HL-60/S4 treated with phorbol 12-myristate 13-acetate at 8.2 ng/mL for 4 days and 3 days (cell line): Measurements from ENCODE around the gene TBC1D2.
"Not testable (repeated sequence)": the region's sequence is repeated elsewhere in the genome, so short reads cannot be mapped to it uniquely, and the experiment has no call there.

Experiments used
- in situ Hi-C: fragments of 300-500 bp; cut with MboI; formaldehyde crosslinking; loops from 2 replicates; pipeline ENCODE4 v1.15.0; 2022; ENCODE audit warnings: low sequenced_read_pairs

The TBC1D2 gene

GRCh38 chr9:98255578-98256296 lies at the start of gene TBC1D2:
Gene TBC1D2, minus strand, starts transcription at chr9:98255649. Its CDS starts 108 bp downstream, at chr9:98255541.
- in situ Hi-C loops, result no loop called here

- in situ Hi-C loops, result no loop called here
These were observed 48.9 kb upstream of the TBC1D2 start for GRCh38 chr9:98304381-98304780.

GRCh38 chr9:98303633-98304125 lies 48.2 kb upstream of the TBC1D2 start:
- in situ Hi-C loops, result no loop called here

- in situ Hi-C loops, result no loop called here
These were observed 47.6 kb upstream of the TBC1D2 start for GRCh38 chr9:98302938-98303632.

- in situ Hi-C loops, result no loop called here
These were observed 46.7 kb upstream of the TBC1D2 start for GRCh38 chr9:98302150-98302549.

GRCh38 chr9:98300611-98301010 lies 45.2 kb upstream of the TBC1D2 start:
- in situ Hi-C loops, result no loop called here

- in situ Hi-C loops, result no loop called here
These were observed 43.0 kb upstream of the TBC1D2 start for GRCh38 chr9:98298476-98298875.

- in situ Hi-C loops, result no loop called here
These were observed 40.4 kb upstream of the TBC1D2 start for GRCh38 chr9:98295824-98296223.

- in situ Hi-C loops, result no loop called here
These were observed 36.4 kb upstream of the TBC1D2 start for GRCh38 chr9:98291820-98292219.

- in situ Hi-C loops, result no loop called here
These were observed 35.0 kb upstream of the TBC1D2 start for GRCh38 chr9:98290411-98290810.

- in situ Hi-C loops, result no loop called here
These were observed 34.3 kb upstream of the TBC1D2 start for GRCh38 chr9:98289614-98290201.

- in situ Hi-C loops, result no loop called here
These were observed 33.4 kb upstream of the TBC1D2 start for GRCh38 chr9:98288881-98289280.

- in situ Hi-C loops, result no loop called here
These were observed 31.9 kb upstream of the TBC1D2 start for GRCh38 chr9:98287384-98287783.

- in situ Hi-C loops, result no loop called here
These were observed 30.0 kb upstream of the TBC1D2 start for GRCh38 chr9:98285446-98285845.

GRCh38 chr9:98284754-98285153 lies 29.3 kb upstream of the TBC1D2 start:
- in situ Hi-C loops, result no loop called here

GRCh38 chr9:98283143-98283542 lies 27.7 kb upstream of the TBC1D2 start:
- in situ Hi-C loops, result not testable (repeated sequence)

GRCh38 chr9:98281281-98281680 lies 25.8 kb upstream of the TBC1D2 start:
- in situ Hi-C loops, result no loop called here

- in situ Hi-C loops, result no loop called here
These were observed 25.1 kb upstream of the TBC1D2 start for GRCh38 chr9:98280574-98280973.

GRCh38 chr9:98280162-98280561 lies 24.7 kb upstream of the TBC1D2 start:
- in situ Hi-C loops, result no loop called here

- in situ Hi-C loops, result loop anchor here (10.0 kb wide), 1 partner anchor 202 kb away; no protein-coding TSS in a partner anchor
These were observed 21.5 kb upstream of the TBC1D2 start for GRCh38 chr9:98276907-98277469.

- in situ Hi-C loops, result loop anchor here (10.0 kb wide), 1 partner anchor 200 kb away; no protein-coding TSS in a partner anchor
These were observed 19.7 kb upstream of the TBC1D2 start for GRCh38 chr9:98275159-98275558.
